ENCODE measurements around the gene FBLN7. TPM values are rescaled to one million over a fixed set of nuclear protein-coding genes. Genes with fewer than 3 reads are reported as not detected.

The FBLN7 gene
- total and polyA plus RNA-seq, 2 experiments from 2014 or later = 0.16 TPM; not detected in 1

GRCh38 chr2:112163541-112163981 is 25.4 kb downstream of the FBLN7 start:
- TF ChIP-seq ETS1 (IDR thresholded peaks at IDR 0.05) = no peak
- TF ChIP-seq STAT1 (IDR thresholded peaks at IDR 0.05; ENCODE audit: unreplicated experiment) = no peak
- no peak for TF ChIP-seq NANOG (IDR thresholded peaks at IDR 0.05; ENCODE audit: borderline replicate concordance)
- TF ChIP-seq ZNF114 (CRISPR knock-in tag; IDR thresholded peaks at IDR 0.05) = no peak
- no peak for ATAC-seq

GRCh38 chr2:112164876-112165275 is 26.7 kb downstream of the FBLN7 start:
- Mint-ChIP-seq H3K27ac (no peak overlapping the region), H3K36me3 (ENCODE audit: low read depth) (no peaks in the 10 kb centered on the region), H3K9me3 (no peaks in the 10 kb centered on the region), H3K4me1 (no peaks in the 10 kb centered on the region; the same call in 2 of the 3 replicates), H3K27me3 (ENCODE audit: insufficient read depth, low read depth, poor library complexity) (peaks cover 10% of the 10 kb centered on the region), H3K4me3 (no peak overlapping the region)
- Histone ChIP-seq H3K36me3 (ENCODE audit: insufficient read depth) (no peaks in the 10 kb centered on the region), H3K4me1 (ENCODE audit: insufficient read depth) (no peaks in the 10 kb centered on the region), H3K27ac (ENCODE audit: low read depth) (no peak overlapping the region), H3K79me2 (replicated peaks; ENCODE audit: insufficient read depth) (no peaks in the 10 kb centered on the region), H4K20me1 (replicated peaks; ENCODE audit: insufficient read depth) (no peaks in the 10 kb centered on the region), H3K4me3 (no peak overlapping the region), H3K4me2 (no peak overlapping the region), H3K27me3 (ENCODE audit: insufficient read depth) (no peaks in the 10 kb centered on the region), H3F3A (replicated peaks; ENCODE audit: low read depth) (no peaks in the 10 kb centered on the region), H2AFZ (no peak overlapping the region), H3K9me2 (ENCODE audit: insufficient read depth) (peaks cover 9% of the 10 kb centered on the region; the same call in 1 of the 2 replicates)
- DNase-seq (ENCODE audit: low spot score) = no peak
- ATAC-seq = no peak
- no peak for TF ChIP-seq CREB1 (CRISPR knock-in tag; IDR thresholded peaks at IDR 0.05; ENCODE audit: low read depth)
- no peak for TF ChIP-seq EZH2phosphoT487 (IDR thresholded peaks at IDR 0.05; ENCODE audit: unreplicated experiment)
- no peak for TF ChIP-seq ETS1 (IDR thresholded peaks at IDR 0.05)
- no peak for TF ChIP-seq EZH2 (IDR thresholded peaks at IDR 0.05; ENCODE audit: low read depth, unreplicated experiment)
- no peak for TF ChIP-seq POLR2AphosphoS5 (IDR thresholded peaks at IDR 0.05; ENCODE audit: low read depth)
- no peak for TF ChIP-seq ZNF331 (CRISPR knock-in tag; IDR thresholded peaks at IDR 0.05; ENCODE audit: low read depth)
- no peak for TF ChIP-seq CTCF (conservative IDR thresholded peaks at IDR 0.05; ENCODE audit: low read depth in 2 of 2)
- no peak for TF ChIP-seq STAT1 (IDR thresholded peaks at IDR 0.05; ENCODE audit: unreplicated experiment)
- TF ChIP-seq REST (IDR thresholded peaks at IDR 0.05; ENCODE audit: unreplicated experiment) = no peak
- no peak for TF ChIP-seq ZNF114 (CRISPR knock-in tag; IDR thresholded peaks at IDR 0.05)
- no peak for TF ChIP-seq NANOG (IDR thresholded peaks at IDR 0.05; ENCODE audit: borderline replicate concordance)

More at GRCh38 chr2:112163541-112163981, 25.4 kb downstream of the FBLN7 start:
- H3K27ac ChIP-seq (ENCODE audit: low read depth) = no peak overlapping the region
- Mint-ChIP-seq H3K9me3 (no peaks in the 10 kb centered on the region), H3K4me3 (no peak overlapping the region), H3K27ac (no peak overlapping the region), H3K4me1 (no peaks in the 10 kb centered on the region; the same call in 2 of the 3 replicates), H3K27me3 (ENCODE audit: insufficient read depth, low read depth, poor library complexity) (peaks cover 9% of the 10 kb centered on the region), H3K36me3 (ENCODE audit: low read depth) (no peaks in the 10 kb centered on the region)
- H3K27me3 ChIP-seq (ENCODE audit: insufficient read depth) = no peaks in the 10 kb centered on the region
- no peaks in the 10 kb centered on the region for H3K79me2 ChIP-seq (replicated peaks; ENCODE audit: insufficient read depth)
- H3F3A ChIP-seq (replicated peaks; ENCODE audit: low read depth) = no peaks in the 10 kb centered on the region
- no peak overlapping the region for H3K4me2 ChIP-seq
- H4K20me1 ChIP-seq (replicated peaks; ENCODE audit: insufficient read depth) = no peaks in the 10 kb centered on the region
- no peak overlapping the region for H2AFZ ChIP-seq
- no peaks in the 10 kb centered on the region for H3K36me3 ChIP-seq (ENCODE audit: insufficient read depth)
- no peak overlapping the region for H3K4me3 ChIP-seq
- H3K9me2 ChIP-seq (ENCODE audit: insufficient read depth) = peaks cover 7% of the 10 kb centered on the region; the same call in 1 of the 2 replicates
- no peak for DNase-seq (ENCODE audit: low spot score)
- H3K4me1 ChIP-seq (ENCODE audit: insufficient read depth) = no peaks in the 10 kb centered on the region

All from GM23338 (cell line).